Measurements from ENCODE around the gene HNRNPA1L2.
A peak's percentile ranks its signal among the peaks of the same experiment; 100 is the strongest.
"Not testable (repeated sequence)": the region's sequence is repeated elsewhere in the genome, so short reads cannot be mapped to it uniquely, and the experiment has no call there.

HNRNPA1L2 gene

DNA sequence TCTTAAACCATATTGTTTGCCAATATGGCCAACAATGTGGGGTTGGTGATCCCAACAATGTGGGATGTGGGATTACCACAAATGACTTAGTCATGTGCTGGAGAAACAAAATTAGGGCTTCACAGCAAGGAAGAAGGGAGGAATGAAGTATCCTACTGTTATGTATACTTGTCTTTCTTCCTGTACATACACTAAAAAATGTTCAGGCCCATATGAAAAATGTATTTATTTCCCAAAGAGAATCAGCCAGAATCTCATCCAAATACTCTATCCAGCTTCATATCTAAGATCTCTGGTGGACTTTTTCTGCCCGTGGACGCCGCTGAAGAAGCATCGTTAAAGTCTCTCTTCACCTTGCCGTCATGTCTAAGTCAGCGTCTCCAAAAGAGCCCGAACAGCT lies at the start of gene HNRNPA1L2:
Gene HNRNPA1L2 (plus strand): TSS at position 301 of the 400 bp plus-strand sequence. CDS start 62 bp downstream, at position 363.
- no peak for DNase-seq

DNA sequence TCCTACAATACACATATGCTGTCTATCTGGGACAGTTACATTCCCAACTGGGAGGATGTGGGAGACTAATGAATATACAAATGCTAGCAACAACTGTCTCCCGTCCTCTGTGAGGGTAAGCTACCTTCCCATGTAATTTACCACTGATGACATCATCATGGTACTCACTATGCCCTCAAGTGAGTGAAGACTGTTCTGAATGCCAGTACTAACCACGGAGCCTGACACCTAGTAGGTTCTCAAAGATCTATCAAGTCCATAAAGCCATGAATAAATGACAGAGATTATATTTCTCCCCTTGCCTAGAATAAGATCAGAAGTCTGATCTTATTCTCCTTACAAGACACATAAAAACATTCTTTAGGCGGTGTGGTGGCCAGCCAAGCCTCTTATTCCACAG lies 49.1 kb upstream of the HNRNPA1L2 start:
- not testable (repeated sequence) for DNase-seq

GRCh38 chr13:52593812-52594211 lies 48.4 kb upstream of the HNRNPA1L2 start:
- DNase-seq = not testable (repeated sequence)

DNA sequence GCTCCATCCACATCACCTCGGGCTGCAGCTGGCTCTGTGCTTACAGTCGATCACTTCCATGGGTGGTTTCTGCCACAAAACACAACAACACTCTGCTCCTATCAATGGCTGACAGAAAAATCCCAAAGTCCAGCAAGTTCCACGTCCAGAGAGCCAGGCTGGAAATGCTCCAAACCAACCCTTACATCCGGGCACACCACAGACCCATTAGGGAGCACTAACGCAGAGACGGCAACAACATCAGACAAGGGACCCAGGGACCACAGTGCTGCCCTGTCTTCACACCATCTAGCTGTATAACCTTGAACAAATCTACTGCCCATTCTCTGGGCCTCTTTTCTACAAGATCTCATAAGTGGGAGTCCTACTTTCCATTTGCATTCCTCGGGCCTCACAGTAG lies 47.9 kb upstream of the HNRNPA1L2 start:
- DNase-seq = not testable (repeated sequence)

DNA sequence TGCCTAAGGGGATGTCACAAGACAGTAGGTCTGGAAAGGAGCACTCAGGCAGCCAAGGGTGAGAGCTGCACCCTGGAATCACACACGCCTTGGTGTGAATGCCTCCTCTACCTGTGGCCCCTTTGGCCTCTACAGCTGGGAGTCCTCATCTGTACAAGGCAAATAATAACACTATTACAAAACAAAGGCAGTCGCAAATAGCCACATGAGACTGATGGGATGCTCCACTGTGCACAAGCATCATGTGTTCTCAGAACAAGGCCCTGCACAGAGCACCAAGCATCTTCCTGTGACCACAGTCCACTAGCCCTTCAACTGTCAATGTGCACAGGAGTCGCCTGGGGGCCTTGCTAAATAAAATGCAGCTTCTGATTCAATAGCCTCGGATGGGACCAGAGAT lies 44.6 kb upstream of the HNRNPA1L2 start:
- DNase-seq = no peak

- no peak for DNase-seq
These were observed 43.0 kb upstream of the HNRNPA1L2 start for GRCh38 chr13:52599037-52599847.

- DNase-seq = no peak
These were observed 42.2 kb upstream of the HNRNPA1L2 start for GRCh38 chr13:52599848-52600603.

DNA sequence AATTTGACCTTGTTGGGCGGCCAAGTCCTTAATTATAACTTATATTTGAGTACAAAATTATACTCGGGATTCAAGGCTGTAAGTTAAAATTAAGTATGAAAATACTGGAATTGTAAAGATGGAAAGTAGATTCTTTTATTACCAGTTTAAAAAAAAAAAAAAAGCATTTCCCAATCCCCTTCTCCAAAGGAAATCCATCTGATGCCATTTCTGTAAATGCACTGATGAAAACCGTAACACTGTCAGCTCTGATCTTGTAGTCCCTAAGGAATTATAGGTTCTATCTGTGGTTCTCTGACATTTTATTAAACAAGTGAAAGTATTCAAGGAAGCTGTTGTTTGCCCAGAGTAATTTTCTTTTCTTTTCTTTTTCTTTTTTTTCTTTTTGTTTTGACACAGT lies 41.6 kb upstream of the HNRNPA1L2 start:
- no peak for DNase-seq

DNA sequence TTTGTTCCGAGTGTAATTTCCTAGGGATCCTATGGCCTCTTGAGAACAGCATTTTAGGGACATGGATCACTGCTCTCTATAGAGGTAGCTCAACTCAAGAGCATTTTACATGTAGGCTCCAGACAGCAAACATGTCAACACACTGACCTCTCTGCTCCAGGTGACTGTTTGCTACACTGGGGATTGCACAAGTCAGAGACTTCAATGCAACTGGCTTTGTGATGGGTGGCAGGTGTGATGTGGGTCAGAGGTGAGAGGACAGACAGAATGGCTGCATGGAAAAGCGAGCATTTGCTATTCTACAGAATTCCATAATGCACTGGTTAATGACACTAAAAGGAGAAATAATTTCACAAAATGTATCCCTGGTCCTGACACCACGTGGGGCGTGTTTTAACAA lies 38.9 kb upstream of the HNRNPA1L2 start:
- DNase-seq = not testable (repeated sequence)

DNA sequence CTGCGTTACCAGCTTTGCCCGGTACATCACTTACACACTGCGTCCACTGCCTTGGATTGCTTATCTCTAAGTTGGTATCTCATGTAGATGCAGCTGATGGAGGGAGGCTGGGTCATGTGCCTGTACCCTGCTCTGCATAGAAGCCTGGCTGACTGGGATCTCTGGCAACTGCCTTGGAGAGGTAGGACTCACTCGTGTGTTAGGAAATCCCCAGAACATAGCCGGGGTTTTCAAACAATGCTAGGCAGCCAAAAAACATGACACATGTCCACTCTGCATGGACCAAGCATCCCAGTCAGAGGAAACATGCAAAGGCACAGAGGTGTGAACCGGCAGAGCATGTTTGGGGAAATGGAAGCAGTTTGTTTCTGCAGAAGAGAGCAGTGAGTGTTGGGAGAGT lies 36.1 kb upstream of the HNRNPA1L2 start:
- not testable (repeated sequence) for DNase-seq

GRCh38 chr13:52606795-52607194 lies 35.4 kb upstream of the HNRNPA1L2 start:
- DNase-seq = not testable (repeated sequence)

DNA sequence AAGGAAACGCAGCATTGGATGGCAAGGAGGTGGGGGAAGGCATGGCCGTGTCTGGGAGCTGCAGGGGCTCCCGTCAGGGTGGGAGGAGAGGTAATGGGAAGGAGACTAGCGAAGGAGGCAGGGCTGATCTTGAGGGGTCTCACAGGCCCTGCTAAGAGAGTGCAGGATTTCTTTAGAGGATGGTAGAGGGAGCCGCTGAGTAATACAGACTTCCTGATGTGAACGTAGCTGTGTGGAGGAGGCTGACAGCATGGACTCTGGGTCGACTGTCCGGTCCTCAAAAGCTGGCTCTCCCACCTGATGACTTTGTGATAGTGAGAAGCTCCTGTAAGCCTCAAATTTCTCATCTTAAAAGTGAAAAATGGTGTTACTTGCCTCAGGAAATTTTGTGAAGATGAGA lies 34.0 kb upstream of the HNRNPA1L2 start:
- DNase-seq = not testable (repeated sequence)

DNA sequence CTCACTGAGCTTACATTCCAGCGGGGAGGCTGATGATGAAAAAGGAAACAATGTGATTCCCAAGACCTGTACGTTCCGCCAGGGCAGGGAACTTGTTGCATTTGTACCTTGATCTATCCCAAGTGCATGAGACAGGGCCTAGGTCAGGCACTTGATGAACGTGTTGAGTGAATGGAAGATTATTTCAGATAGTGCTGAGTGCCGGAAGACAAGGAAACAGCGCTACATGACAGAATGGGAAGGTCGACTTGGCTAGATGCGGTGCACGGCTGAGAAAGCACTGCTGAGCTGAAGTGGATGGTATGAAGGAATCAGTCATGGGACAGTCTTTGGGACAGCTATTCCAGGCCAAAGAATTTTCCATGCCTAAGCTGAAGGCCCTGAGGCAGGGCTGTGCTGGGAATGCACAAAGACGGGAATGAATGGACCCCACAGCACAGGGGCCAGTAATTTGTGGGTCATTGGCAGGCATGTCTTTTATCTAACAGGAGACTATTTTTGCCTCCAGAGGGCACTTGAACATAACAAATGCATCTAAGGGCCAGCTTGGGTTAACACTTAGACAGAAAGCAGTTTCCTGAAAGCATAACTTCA lies 33.1 kb upstream of the HNRNPA1L2 start:
- DNase-seq = not testable (repeated sequence)

- not testable (repeated sequence) for DNase-seq
These were observed 32.1 kb upstream of the HNRNPA1L2 start for GRCh38 chr13:52610158-52610557.

- no peak for DNase-seq
These were observed 27.0 kb upstream of the HNRNPA1L2 start for GRCh38 chr13:52615134-52615801.

DNA sequence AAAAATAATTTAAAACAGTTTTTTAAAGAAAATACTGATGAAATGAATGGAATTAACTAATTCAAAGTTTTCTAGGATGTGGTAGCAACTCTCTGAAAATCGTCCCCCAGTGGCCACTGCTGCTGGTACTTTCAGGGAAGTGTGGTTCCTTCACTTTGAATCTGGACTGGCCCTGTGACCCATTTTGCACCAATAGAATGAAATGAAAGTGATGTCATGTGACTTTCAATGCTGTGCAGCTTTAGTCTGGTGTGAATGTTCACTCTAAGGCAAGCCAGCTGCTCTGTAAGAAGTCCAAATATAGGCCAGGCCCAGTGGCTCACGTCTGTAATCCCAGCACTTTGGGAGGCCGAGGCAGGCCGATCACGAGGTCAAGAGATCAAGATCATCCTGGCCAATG lies 26.4 kb upstream of the HNRNPA1L2 start:
- DNase-seq = no peak

GRCh38 chr13:52617070-52618060 lies 24.9 kb upstream of the HNRNPA1L2 start:
- DNase-seq = peak; percentile 67

DNA sequence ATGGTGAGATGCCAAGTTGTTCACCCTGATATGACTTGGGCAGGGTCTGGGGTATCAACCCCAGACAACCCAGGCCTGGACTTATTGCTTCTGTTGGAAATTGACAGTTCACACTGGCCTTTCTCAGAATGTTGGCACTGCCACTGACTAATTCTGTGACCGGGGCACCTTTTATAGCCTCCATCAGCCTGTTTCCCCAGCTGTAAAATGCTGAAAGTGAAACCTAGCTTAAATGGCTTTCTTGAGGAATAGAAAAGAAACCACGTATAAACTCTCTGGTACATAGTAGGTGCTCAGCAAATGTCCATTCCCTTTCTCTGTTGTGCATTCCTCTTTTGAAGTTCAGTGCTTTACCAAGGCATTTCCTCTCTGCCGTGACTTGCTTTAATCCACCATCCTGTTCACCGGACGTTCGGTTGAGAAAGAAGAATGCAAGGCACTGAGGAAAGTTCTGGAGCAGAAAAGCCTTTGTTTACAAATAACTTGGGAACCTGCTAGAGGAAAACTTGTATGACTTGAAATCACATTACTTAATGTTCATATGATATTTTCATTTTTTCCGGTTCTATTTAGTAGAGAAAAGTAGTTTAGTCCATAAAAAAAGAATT lies 11.0 kb upstream of the HNRNPA1L2 start:
- DNase-seq = not testable (repeated sequence)

- DNase-seq = no peak
These were observed 3.4 kb upstream of the HNRNPA1L2 start for GRCh38 chr13:52638666-52639328.

- DNase-seq = peak; percentile 8
These were observed 1.9 kb downstream of the HNRNPA1L2 start for GRCh38 chr13:52644108-52644507.

DNA sequence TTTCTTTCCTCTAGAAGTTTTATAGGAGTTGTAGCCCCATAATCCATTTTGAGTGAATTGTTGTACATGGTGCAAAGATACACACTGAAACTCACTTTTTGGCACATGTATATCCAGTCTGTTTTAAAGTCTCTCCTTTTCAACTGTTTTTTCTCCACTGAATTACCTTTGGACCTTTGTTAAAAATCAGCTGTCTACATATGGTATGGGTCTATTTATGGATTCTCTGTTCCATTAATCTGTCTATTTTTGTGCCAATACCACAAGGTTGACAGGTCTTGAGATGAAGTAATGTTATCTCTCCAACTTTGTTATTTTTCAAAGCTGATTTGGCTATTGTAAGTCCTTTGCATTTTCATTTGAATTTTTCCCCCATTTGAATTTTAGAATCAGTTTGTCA lies 4.7 kb downstream of the HNRNPA1L2 start:
- DNase-seq = no peak

Data from NCI-H2029 treated with DMSO at 0.1 percent for 48 hours (cell line).